ENCODE data around the gene KCNE2. TPM values are rescaled to one million over a fixed set of nuclear protein-coding genes. Genes with fewer than 3 reads are reported as not detected.

KCNE2 gene
- total and polyA plus RNA-seq, 2 experiments from 2014 or later = 0.28 to 0.55 TPM

- no peaks in the 10 kb centered on the region for H3K4me1 ChIP-seq (ENCODE audit: insufficient read depth)
- no peaks in the 10 kb centered on the region for H3K79me2 ChIP-seq (replicated peaks; ENCODE audit: insufficient read depth)
- DNase-seq (ENCODE audit: low spot score) (no peak), ATAC-seq (no peak)
- no peaks in the 10 kb centered on the region for H3K9me3 Mint-ChIP-seq
- TF ChIP-seq POLR2AphosphoS5 (IDR thresholded peaks at IDR 0.05; ENCODE audit: low read depth) (no peak), EZH2phosphoT487 (IDR thresholded peaks at IDR 0.05; ENCODE audit: unreplicated experiment) (no peak), EZH2 (IDR thresholded peaks at IDR 0.05; ENCODE audit: low read depth, unreplicated experiment) (no peak), ETS1 (IDR thresholded peaks at IDR 0.05) (no peak), CREB1 (CRISPR knock-in tag; IDR thresholded peaks at IDR 0.05; ENCODE audit: low read depth) (no peak), JUNB (IDR thresholded peaks at IDR 0.05; ENCODE audit: unreplicated experiment) (no peak), ZNF114 (CRISPR knock-in tag; IDR thresholded peaks at IDR 0.05) (no peak), STAT1 (IDR thresholded peaks at IDR 0.05; ENCODE audit: unreplicated experiment) (no peak)
- TF ChIP-seq, protein P1, sequence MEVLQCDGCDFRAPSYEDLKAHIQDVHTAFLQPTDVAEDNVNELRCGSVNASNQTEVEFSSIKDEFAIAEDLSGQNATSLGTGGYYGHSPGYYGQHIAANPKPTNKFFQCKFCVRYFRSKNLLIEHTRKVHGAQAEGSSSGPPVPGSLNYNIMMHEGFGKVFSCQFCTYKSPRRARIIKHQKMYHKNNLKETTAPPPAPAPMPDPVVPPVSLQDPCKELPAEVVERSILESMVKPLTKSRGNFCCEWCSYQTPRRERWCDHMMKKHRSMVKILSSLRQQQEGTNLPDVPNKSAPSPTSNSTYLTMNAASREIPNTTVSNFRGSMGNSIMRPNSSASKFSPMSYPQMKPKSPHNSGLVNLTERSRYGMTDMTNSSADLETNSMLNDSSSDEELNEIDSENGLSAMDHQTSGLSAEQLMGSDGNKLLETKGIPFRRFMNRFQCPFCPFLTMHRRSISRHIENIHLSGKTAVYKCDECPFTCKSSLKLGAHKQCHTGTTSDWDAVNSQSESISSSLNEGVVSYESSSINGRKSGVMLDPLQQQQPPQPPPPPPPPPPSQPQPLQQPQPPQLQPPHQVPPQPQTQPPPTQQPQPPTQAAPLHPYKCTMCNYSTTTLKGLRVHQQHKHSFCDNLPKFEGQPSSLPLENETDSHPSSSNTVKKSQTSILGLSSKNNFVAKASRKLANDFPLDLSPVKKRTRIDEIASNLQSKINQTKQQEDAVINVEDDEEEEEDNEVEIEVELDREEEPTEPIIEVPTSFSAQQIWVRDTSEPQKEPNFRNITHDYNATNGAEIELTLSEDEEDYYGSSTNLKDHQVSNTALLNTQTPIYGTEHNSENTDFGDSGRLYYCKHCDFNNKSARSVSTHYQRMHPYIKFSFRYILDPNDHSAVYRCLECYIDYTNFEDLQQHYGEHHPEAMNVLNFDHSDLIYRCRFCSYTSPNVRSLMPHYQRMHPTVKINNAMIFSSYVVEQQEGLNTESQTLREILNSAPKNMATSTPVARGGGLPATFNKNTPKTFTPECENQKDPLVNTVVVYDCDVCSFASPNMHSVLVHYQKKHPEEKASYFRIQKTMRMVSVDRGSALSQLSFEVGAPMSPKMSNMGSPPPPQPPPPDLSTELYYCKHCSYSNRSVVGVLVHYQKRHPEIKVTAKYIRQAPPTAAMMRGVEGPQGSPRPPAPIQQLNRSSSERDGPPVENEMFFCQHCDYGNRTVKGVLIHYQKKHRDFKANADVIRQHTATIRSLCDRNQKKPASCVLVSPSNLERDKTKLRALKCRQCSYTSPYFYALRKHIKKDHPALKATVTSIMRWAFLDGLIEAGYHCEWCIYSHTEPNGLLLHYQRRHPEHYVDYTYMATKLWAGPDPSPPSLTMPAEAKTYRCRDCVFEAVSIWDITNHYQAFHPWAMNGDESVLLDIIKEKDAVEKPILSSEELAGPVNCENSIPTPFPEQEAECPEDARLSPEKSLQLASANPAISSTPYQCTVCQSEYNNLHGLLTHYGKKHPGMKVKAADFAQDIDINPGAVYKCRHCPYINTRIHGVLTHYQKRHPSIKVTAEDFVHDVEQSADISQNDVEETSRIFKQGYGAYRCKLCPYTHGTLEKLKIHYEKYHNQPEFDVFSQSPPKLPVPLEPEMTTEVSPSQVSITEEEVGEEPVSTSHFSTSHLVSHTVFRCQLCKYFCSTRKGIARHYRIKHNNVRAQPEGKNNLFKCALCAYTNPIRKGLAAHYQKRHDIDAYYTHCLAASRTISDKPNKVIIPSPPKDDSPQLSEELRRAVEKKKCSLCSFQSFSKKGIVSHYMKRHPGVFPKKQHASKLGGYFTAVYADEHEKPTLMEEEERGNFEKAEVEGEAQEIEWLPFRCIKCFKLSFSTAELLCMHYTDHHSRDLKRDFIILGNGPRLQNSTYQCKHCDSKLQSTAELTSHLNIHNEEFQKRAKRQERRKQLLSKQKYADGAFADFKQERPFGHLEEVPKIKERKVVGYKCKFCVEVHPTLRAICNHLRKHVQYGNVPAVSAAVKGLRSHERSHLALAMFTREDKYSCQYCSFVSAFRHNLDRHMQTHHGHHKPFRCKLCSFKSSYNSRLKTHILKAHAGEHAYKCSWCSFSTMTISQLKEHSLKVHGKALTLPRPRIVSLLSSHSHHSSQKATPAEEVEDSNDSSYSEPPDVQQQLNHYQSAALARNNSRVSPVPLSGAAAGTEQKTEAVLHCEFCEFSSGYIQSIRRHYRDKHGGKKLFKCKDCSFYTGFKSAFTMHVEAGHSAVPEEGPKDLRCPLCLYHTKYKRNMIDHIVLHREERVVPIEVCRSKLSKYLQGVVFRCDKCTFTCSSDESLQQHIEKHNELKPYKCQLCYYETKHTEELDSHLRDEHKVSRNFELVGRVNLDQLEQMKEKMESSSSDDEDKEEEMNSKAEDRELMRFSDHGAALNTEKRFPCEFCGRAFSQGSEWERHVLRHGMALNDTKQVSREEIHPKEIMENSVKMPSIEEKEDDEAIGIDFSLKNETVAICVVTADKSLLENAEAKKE (CRISPR knock-in tag; IDR thresholded peaks at IDR 0.05) = no peak
- no peaks in the 10 kb centered on the region for H3K27me3 ChIP-seq (ENCODE audit: insufficient read depth)
- peaks cover 2% of the 10 kb centered on the region for H3K27me3 Mint-ChIP-seq (ENCODE audit: insufficient read depth, low read depth, poor library complexity)
- H3K9me2 ChIP-seq (ENCODE audit: insufficient read depth) = no peaks in the 10 kb centered on the region
- no peaks in the 10 kb centered on the region for H3F3A ChIP-seq (replicated peaks; ENCODE audit: low read depth)
- H3K27ac Mint-ChIP-seq = no peak overlapping the region
- no peaks in the 10 kb centered on the region; the same call in 2 of the 3 replicates for H3K36me3 Mint-ChIP-seq (ENCODE audit: low read depth)
- no peak overlapping the region for H3K4me3 Mint-ChIP-seq
- H2AFZ ChIP-seq = no peak overlapping the region
- no peaks in the 10 kb centered on the region for H3K36me3 ChIP-seq (ENCODE audit: insufficient read depth)
- H3K4me2 ChIP-seq = no peak overlapping the region
- H3K27ac ChIP-seq (ENCODE audit: low read depth) = no peak overlapping the region
- H4K20me1 ChIP-seq (replicated peaks; ENCODE audit: insufficient read depth) = no peaks in the 10 kb centered on the region
- no peak overlapping the region for H3K4me3 ChIP-seq
- H3K4me1 Mint-ChIP-seq = peaks cover 10% of the 10 kb centered on the region; the same call in 1 of the 3 replicates
Observed at GRCh38 chr21:34365809-34366208, 2.0 kb downstream of the KCNE2 start.

Data from GM23338 (cell line).